Measurements from ENCODE around the gene KRTAP9-8. TPM values are rescaled to one million over a fixed set of nuclear protein-coding genes. Genes with fewer than 3 reads are reported as not detected.
"Not testable (repeated sequence)": the region's sequence is repeated elsewhere in the genome, so short reads cannot be mapped to it uniquely, and the experiment has no call there.

The KRTAP9-8 gene
- total RNA-seq, 2 experiments from 2014 or later = not detected

DNA sequence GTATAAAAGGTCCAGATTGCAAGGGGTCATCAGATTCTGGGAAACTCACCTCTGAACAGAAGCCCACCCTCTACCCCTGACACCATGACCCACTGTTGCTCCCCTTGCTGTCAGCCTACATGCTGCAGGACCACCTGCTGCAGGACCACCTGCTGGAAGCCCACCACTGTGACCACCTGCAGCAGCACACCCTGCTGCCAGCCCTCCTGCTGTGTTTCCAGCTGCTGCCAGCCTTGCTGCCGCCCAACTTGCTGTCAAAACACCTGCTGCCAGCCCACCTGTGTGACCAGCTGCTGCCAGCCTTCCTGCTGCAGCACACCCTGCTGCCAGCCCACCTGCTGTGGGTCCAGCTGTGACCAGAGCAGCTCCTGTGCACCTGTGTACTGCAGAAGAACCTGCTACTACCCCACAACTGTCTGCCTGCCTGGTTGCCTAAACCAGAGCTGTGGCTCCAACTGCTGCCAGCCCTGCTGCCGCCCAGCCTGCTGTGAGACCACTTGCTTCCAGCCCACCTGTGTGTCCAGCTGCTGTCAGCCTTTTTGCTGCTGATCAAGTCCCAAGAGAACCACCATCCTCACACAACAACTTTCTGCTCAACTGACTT lies 11.9 kb downstream of the KRTAP9-8 start, which contains the start of gene KRTAP9-4:
KRTAP9-4 (plus strand) TSS at position 51 of the 604 bp plus-strand sequence; CDS start at position 85, 34 bp downstream.
- H3K4me1 ChIP-seq (ENCODE audit: insufficient read depth, low read length); H3K27me3 Mint-ChIP-seq; H3K27ac Mint-ChIP-seq; ATAC-seq (ENCODE audit: poor library complexity); H3K9me3 ChIP-seq (ENCODE audit: control insufficient read depth in 1 of 2, insufficient read depth in 1 of 2, low read length in 2 of 2); H3K27me3 ChIP-seq (ENCODE audit: control insufficient read depth in 1 of 2, insufficient read depth in 2 of 2, low read length in 2 of 2); H3K27ac ChIP-seq (ENCODE audit: low read depth in 1 of 2, low read length in 2 of 2); H3K36me3 ChIP-seq (ENCODE audit: insufficient read depth, low read length); H3K4me3 ChIP-seq (ENCODE audit: low read length); H3K4me3 Mint-ChIP-seq; H3K36me3 Mint-ChIP-seq (ENCODE audit: low read depth); H3K4me1 Mint-ChIP-seq (ENCODE audit: low read depth); CTCF ChIA-PET; POLR2A ChIA-PET; DNase-seq; H3K9me3 Mint-ChIP-seq: not testable (repeated sequence)
- intact Hi-C loops (cut with DNase I, micrococcal nuclease) = loop anchor here in 1 of 2 experiments (5.0 kb wide), 1 partner anchor 43 kb away; no protein-coding TSS in a partner anchor

DNA sequence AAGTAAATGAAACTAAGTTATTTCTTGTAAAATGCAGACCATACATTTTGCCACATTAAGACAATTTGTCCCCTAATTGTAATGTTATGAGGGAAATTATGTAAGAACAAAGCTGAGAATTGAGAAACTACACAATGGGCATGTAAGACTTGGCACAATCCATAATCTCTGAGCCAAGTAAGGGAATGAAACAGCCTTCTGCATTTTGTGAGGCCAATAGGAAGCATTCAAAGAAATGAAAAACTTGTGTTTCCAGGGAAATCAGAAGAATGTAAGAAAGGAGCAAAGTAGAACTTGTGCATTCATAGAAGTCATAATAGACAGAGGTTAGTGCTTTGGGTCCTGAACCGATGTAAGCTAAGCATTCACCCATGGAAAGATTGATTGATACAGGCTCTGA lies 13.5 kb downstream of the KRTAP9-8 start:
- no peaks in the 10 kb centered on the region for H3K4me1 ChIP-seq (ENCODE audit: insufficient read depth, low read length)
- intact Hi-C loops (cut with DNase I, micrococcal nuclease) = loop anchor here in 1 of 2 experiments (5.0 kb wide), 1 partner anchor 41 kb away; no protein-coding TSS in a partner anchor
- Mint-ChIP-seq H3K27me3 (peaks cover 9% of the 10 kb centered on the region), H3K27ac (no peak overlapping the region), H3K9me3 (no peaks in the 10 kb centered on the region), H3K36me3 (ENCODE audit: low read depth) (no peaks in the 10 kb centered on the region), H3K4me1 (ENCODE audit: low read depth) (no peaks in the 10 kb centered on the region), H3K4me3 (no peak overlapping the region)
- no peak overlapping the region for H3K27ac ChIP-seq (ENCODE audit: low read depth in 1 of 2, low read length in 2 of 2)
- TF ChIP-seq, protein P1, sequence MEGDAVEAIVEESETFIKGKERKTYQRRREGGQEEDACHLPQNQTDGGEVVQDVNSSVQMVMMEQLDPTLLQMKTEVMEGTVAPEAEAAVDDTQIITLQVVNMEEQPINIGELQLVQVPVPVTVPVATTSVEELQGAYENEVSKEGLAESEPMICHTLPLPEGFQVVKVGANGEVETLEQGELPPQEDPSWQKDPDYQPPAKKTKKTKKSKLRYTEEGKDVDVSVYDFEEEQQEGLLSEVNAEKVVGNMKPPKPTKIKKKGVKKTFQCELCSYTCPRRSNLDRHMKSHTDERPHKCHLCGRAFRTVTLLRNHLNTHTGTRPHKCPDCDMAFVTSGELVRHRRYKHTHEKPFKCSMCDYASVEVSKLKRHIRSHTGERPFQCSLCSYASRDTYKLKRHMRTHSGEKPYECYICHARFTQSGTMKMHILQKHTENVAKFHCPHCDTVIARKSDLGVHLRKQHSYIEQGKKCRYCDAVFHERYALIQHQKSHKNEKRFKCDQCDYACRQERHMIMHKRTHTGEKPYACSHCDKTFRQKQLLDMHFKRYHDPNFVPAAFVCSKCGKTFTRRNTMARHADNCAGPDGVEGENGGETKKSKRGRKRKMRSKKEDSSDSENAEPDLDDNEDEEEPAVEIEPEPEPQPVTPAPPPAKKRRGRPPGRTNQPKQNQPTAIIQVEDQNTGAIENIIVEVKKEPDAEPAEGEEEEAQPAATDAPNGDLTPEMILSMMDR (IDR thresholded peaks at IDR 0.05) = no peak
- ATAC-seq (ENCODE audit: poor library complexity) (no peak), DNase-seq (no peak)
- ChIA-PET CTCF (no interaction called here), POLR2A (no interaction called here)
- no peak overlapping the region for H3K4me3 ChIP-seq (ENCODE audit: low read length)
- no peaks in the 10 kb centered on the region for H3K36me3 ChIP-seq (ENCODE audit: insufficient read depth, low read length)
- no peaks in the 10 kb centered on the region for H3K9me3 ChIP-seq (ENCODE audit: control insufficient read depth in 1 of 2, insufficient read depth in 1 of 2, low read length in 2 of 2)
- H3K27me3 ChIP-seq (ENCODE audit: control insufficient read depth in 1 of 2, insufficient read depth in 2 of 2, low read length in 2 of 2) = no peaks in the 10 kb centered on the region

DNA sequence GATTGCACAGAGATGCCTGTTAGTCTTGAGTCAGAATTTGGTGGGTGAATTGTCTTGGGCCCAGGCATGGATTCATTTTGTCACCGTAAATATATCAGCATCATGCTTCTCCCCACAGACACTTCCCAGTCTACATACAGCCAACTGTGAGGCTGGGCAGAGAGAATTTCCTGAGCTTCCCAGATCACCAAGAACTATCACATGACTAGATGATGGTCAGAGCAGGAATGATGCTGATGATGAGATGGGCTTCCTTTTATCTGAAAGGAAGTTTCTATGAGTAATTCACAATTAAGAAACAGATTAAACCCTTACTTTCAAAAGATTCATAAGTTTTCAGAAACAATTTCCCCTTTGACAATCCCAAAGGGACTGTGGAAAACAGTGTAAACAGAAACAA lies 17.1 kb downstream of the KRTAP9-8 start:
- H3K9me3 Mint-ChIP-seq = no peaks in the 10 kb centered on the region
- no peak overlapping the region for H3K4me3 Mint-ChIP-seq
- TF ChIP-seq, protein P1 (IDR thresholded peaks at IDR 0.05) = no peak
- H3K4me1 ChIP-seq (ENCODE audit: insufficient read depth, low read length) = no peaks in the 10 kb centered on the region
- no peaks in the 10 kb centered on the region for H3K9me3 ChIP-seq (ENCODE audit: control insufficient read depth in 1 of 2, insufficient read depth in 1 of 2, low read length in 2 of 2)
- H3K4me1 Mint-ChIP-seq (ENCODE audit: low read depth) = peaks cover under 1% of the 10 kb centered on the region
- no peak overlapping the region for H3K27ac ChIP-seq (ENCODE audit: low read depth in 1 of 2, low read length in 2 of 2)
- no peak overlapping the region for H3K4me3 ChIP-seq (ENCODE audit: low read length)
- H3K27me3 ChIP-seq (ENCODE audit: control insufficient read depth in 1 of 2, insufficient read depth in 2 of 2, low read length in 2 of 2) = no peaks in the 10 kb centered on the region
- ChIA-PET POLR2A (no interaction called here), CTCF (no interaction called here)
- DNase-seq (no peak), ATAC-seq (ENCODE audit: poor library complexity) (no peak)
- no peaks in the 10 kb centered on the region for H3K36me3 ChIP-seq (ENCODE audit: insufficient read depth, low read length)
- H3K36me3 Mint-ChIP-seq (ENCODE audit: low read depth) = no peaks in the 10 kb centered on the region
- H3K27ac Mint-ChIP-seq = no peak overlapping the region
- peaks cover 20% of the 10 kb centered on the region for H3K27me3 Mint-ChIP-seq
- intact Hi-C loops (cut with DNase I, micrococcal nuclease) = loop anchor here in 1 of 2 experiments (5.0 kb wide), 1 partner anchor 37 kb away; no protein-coding TSS in a partner anchor

DNA sequence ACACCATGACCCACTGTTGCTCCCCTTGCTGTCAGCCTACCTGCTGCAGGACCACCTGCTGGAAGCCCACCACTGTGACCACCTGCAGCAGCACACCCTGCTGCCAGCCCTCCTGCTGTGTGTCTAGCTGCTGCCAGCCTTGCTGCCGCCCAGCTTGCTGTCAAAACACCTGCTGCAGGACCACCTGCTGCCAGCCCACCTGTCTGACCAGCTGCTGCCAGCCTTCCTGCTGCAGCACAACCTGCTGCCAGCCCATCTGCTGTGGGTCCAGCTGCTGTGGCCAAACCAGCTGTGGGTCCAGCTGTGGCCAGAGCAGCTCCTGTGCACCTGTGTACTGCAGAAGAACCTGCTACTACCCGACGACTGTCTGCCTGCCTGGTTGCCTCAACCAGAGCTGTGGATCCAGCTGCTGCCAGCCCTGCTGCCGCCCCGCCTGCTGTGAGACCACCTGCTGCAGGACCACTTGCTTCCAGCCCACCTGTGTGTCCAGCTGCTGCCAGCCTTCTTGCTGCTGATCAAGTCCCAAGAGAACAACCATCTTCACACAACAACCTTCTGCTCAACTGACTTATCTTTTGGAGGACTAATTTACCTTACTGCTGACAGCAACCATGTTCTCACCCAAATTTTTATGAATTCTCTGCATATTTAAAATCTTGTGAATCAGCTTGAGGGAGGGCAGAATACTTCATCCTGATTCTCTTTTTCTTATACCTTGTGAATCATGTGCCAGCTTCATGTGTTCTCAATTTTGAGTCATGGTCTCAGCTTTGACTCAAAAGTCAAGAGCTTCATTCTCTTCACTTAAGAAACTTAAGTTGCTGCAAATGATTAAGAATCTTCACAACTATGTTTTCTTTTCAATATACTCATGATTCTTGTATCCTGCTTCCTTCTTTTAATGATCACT lies 17.8 kb downstream of the KRTAP9-8 start, which contains the start of gene KRTAP9-9:
KRTAP9-9 (plus strand) TSS at position 4 of the 910 bp plus-strand sequence.
- H3K4me1 ChIP-seq (ENCODE audit: insufficient read depth, low read length); DNase-seq; intact Hi-C loops (cut with DNase I, micrococcal nuclease); H3K36me3 ChIP-seq (ENCODE audit: insufficient read depth, low read length); H3K4me3 ChIP-seq (ENCODE audit: low read length); H3K4me3 Mint-ChIP-seq; ATAC-seq (ENCODE audit: poor library complexity); H3K9me3 ChIP-seq (ENCODE audit: control insufficient read depth in 1 of 2, insufficient read depth in 1 of 2, low read length in 2 of 2); H3K9me3 Mint-ChIP-seq; H3K4me1 Mint-ChIP-seq (ENCODE audit: low read depth); H3K27ac Mint-ChIP-seq; H3K27me3 ChIP-seq (ENCODE audit: control insufficient read depth in 1 of 2, insufficient read depth in 2 of 2, low read length in 2 of 2); POLR2A ChIA-PET; H3K27ac ChIP-seq (ENCODE audit: low read depth in 1 of 2, low read length in 2 of 2); H3K36me3 Mint-ChIP-seq (ENCODE audit: low read depth): not testable (repeated sequence)
- H3K27me3 Mint-ChIP-seq = peaks cover 24% of the 10 kb centered on the region
- CTCF ChIA-PET = interaction anchor here (0.9 kb wide), 1 partner anchor 31 kb away, joined by 3 read pairs; no protein-coding TSS in a partner anchor

Data from CD4-positive, alpha-beta T cell (primary cell).